Ovary (tissue), 3 donors: ENCODE data around the gene PAF1.

ENCODE experiments used
- EP300 ChIP-seq: sonication (generic); formaldehyde crosslinking; IDR thresholded peaks from one replicate; pipeline ENCODE4 v1.6.1; 2017; ENCODE audit warnings: antibody characterized with exemption
- POLR2A ChIP-seq: fragments of 450-650 bp; IDR thresholded peaks from one replicate; pipeline ENCODE4 v1.6.1; 2017; ENCODE audit warnings: antibody characterized with exemption, mild to moderate bottlenecking, moderate library complexity
- TF ChIP-seq, protein P1 (sequence below), 3 donors: fragments of 450-650 bp in 2 of 3; fragments of 200-600 bp in 1 of 3; IDR thresholded peaks; one replicate each; pipeline versions ENCODE4 v1.5.1 to v1.8.0; 2016 to 2022; ENCODE audit warnings: antibody characterized with exemption in 3 of 3, mild to moderate bottlenecking in 1 of 3
- donor health status: DM: no; HTN: no; CAD: no.

DNA sequence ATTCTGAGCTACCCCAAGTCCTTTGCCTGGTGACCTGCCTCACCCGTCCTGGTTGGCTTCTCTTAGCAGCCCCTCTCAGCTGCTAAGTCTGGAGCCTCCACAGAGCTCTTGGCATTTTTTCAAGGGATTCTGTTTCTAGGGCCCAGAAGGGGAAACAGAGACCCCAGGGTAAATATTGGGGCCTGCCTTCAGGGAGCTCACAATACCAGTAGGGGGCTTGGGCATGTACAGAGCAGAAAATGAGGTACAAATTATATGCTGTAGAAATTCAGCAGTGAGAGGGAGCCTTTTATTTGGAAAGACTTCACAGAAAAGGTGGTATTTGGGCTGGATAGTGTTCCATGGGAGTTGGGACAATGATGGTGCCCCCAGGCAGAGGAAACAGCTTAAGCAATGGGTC lies 45.0 kb downstream of the PAF1 start:
- TF ChIP-seq, protein P1, sequence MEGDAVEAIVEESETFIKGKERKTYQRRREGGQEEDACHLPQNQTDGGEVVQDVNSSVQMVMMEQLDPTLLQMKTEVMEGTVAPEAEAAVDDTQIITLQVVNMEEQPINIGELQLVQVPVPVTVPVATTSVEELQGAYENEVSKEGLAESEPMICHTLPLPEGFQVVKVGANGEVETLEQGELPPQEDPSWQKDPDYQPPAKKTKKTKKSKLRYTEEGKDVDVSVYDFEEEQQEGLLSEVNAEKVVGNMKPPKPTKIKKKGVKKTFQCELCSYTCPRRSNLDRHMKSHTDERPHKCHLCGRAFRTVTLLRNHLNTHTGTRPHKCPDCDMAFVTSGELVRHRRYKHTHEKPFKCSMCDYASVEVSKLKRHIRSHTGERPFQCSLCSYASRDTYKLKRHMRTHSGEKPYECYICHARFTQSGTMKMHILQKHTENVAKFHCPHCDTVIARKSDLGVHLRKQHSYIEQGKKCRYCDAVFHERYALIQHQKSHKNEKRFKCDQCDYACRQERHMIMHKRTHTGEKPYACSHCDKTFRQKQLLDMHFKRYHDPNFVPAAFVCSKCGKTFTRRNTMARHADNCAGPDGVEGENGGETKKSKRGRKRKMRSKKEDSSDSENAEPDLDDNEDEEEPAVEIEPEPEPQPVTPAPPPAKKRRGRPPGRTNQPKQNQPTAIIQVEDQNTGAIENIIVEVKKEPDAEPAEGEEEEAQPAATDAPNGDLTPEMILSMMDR (IDR thresholded peaks at IDR 0.05), result no peak
- TF ChIP-seq POLR2A, result no peak
- TF ChIP-seq EP300, result no peak
